Endothelial cell of umbilical vein (primary cell): ENCODE results near the gene SMC3. TPM values are rescaled to one million over a fixed set of nuclear protein-coding genes. Genes with fewer than 3 reads are reported as not detected.
A peak's percentile ranks its signal among the peaks of the same experiment; 100 is the strongest.
"Not testable (repeated sequence)": the region's sequence is repeated elsewhere in the genome, so short reads cannot be mapped to it uniquely, and the experiment has no call there.

ENCODE experiments used
- BruUV-seq: library from RNA; stranded (reverse); fragments of 400-500 nt; replicated peaks from 2 replicates; lab custom pipeline; 2021; lab: Mats Ljungman, UMichigan
- CTCF ChIA-PET: fragments of 300-600, 350-600 bp; sonication (Branson Sonifier 250); formaldehyde crosslinking; loops from one replicate; lab custom pipeline; 2021; ENCODE audit warnings: antibody characterized with exemption, inconsistent platforms; lab: Charles Lee
- POLR2A ChIA-PET: fragments of 300-600, 350-600 bp; sonication (Branson Sonifier 250); formaldehyde crosslinking; loops from one replicate; lab custom pipeline; 2021; ENCODE audit warnings: antibody characterized with exemption, inconsistent platforms; lab: Charles Lee
- DNase-seq: peaks from one replicate; pipeline ENCODE4 v3.0.0-alpha.2; 2011; ENCODE audit warnings: low read depth, low spot score
- FAIRE-seq: peaks from 2 replicates; lab custom pipeline; 2011; peaks lifted over from hg19 to GRCh38; lab: Jason Lieb, UNC
- H2AFZ ChIP-seq: 2 replicates; pipeline ENCODE4 v1.6.0; 2012; ENCODE audit warnings: low read depth, low read length, control low read depth, inconsistent platforms
- H3K27ac ChIP-seq: 2 replicates; pipeline ENCODE4 v1.5.1; 2011; ENCODE audit warnings: low read depth, mild to moderate bottlenecking, control low read depth, low read length, moderate library complexity; ENCODE audit not compliant: insufficient read depth
- H3K27me3 ChIP-seq, 2 experiments: 2 replicates each; pipeline versions ENCODE4 v1.6.0 to v1.6.1; 2011; ENCODE audit warnings: low read length in 2 of 2, mixed read lengths in 1 of 2; ENCODE audit not compliant: control insufficient read depth in 2 of 2, insufficient read depth in 2 of 2
- H3K36me3 ChIP-seq, 2 experiments: 2 replicates in 1 of 2; 3 replicates in 1 of 2; pipeline ENCODE4 v1.5.1; 2011; ENCODE audit warnings: low read length in 2 of 2, mild to moderate bottlenecking in 1 of 2, moderate library complexity in 1 of 2; ENCODE audit not compliant: control insufficient read depth in 2 of 2, insufficient read depth in 2 of 2; ENCODE audit errors: extremely low read depth in 1 of 2
- H3K4me1 ChIP-seq: 3 replicates; pipeline ENCODE4 v1.5.1; 2011; ENCODE audit warnings: mild to moderate bottlenecking, low read length; ENCODE audit not compliant: control insufficient read depth, insufficient read depth; ENCODE audit errors: extremely low read depth
- H3K4me2 ChIP-seq: 2 replicates; pipeline ENCODE4 v1.6.1; 2011; ENCODE audit warnings: low read length, control low read depth, mixed read lengths; ENCODE audit not compliant: insufficient read depth
- H3K4me3 ChIP-seq, 3 experiments: fragments of 200-600 bp in 1 of 3; sonication (generic), shearing (Covaris generic) in 1 of 3; replicated peaks in 1 of 3; 2 replicates each; pipeline ENCODE4 v1.5.1; 2011 to 2016; ENCODE audit warnings: control low read depth in 3 of 3, low read length in 3 of 3, mild to moderate bottlenecking in 2 of 3, inconsistent platforms in 1 of 3, low read depth in 1 of 3, moderate library complexity in 1 of 3; ENCODE audit not compliant: insufficient read depth in 1 of 3
- H3K79me2 ChIP-seq: 2 replicates; pipeline ENCODE4 v1.6.0; 2012; ENCODE audit warnings: low read length, inconsistent platforms; ENCODE audit not compliant: control insufficient read depth, insufficient read depth
- H3K9ac ChIP-seq: replicated peaks from 2 replicates; pipeline ENCODE3; 2011; ENCODE audit warnings: low read length, control low read depth; ENCODE audit not compliant: insufficient read depth; ENCODE audit errors: extremely low read depth
- H3K9me1 ChIP-seq: replicated peaks from 3 replicates; pipeline ENCODE4 v1.6.0; 2011; ENCODE audit warnings: mild to moderate bottlenecking, low read length; ENCODE audit not compliant: control insufficient read depth, insufficient read depth; ENCODE audit errors: extremely low read depth
- H3K9me3 ChIP-seq: replicated peaks from 2 replicates; pipeline ENCODE4 v1.5.1; 2012; ENCODE audit warnings: low read length, inconsistent platforms; ENCODE audit not compliant: control insufficient read depth, insufficient read depth
- H4K20me1 ChIP-seq: replicated peaks from 2 replicates; pipeline ENCODE3; 2011; ENCODE audit warnings: mild to moderate bottlenecking, low read length; ENCODE audit not compliant: control insufficient read depth, insufficient read depth; ENCODE audit errors: extremely low read depth
- CTCF ChIP-seq, 2 donors: IDR thresholded peaks; 1 replicate in 1 of 2; 2 replicates in 1 of 2; pipeline ENCODE4 v1.5.1; 2011; ENCODE audit warnings: low read length in 2 of 2, mild to moderate bottlenecking in 2 of 2, moderate library complexity in 2 of 2, control low read depth in 1 of 2, inconsistent platforms in 1 of 2, low read depth in 1 of 2; ENCODE audit not compliant: insufficient read depth in 1 of 2; ENCODE audit errors: extremely low read depth in 1 of 2
- EZH2 ChIP-seq: IDR thresholded peaks from 2 replicates; pipeline ENCODE4 v1.6.1; 2012; ENCODE audit warnings: borderline replicate concordance, low read depth, mild to moderate bottlenecking, moderate library complexity, low read length, inconsistent platforms; ENCODE audit not compliant: severe bottlenecking
- FOS ChIP-seq: IDR thresholded peaks from 2 replicates; pipeline ENCODE4 v1.6.1; 2011; ENCODE audit warnings: mild to moderate bottlenecking, low read length, moderate library complexity, borderline replicate concordance; ENCODE audit not compliant: insufficient read depth
- GATA2 ChIP-seq: IDR thresholded peaks from 2 replicates; pipeline ENCODE4 v1.7.0; 2011; ENCODE audit warnings: low read depth, mild to moderate bottlenecking, moderate library complexity, mixed read lengths, low read length; ENCODE audit not compliant: insufficient read length, insufficient read depth
- JUN ChIP-seq: IDR thresholded peaks from 2 replicates; pipeline ENCODE4 v1.6.1; 2011; ENCODE audit warnings: borderline replicate concordance, low read depth; ENCODE audit not compliant: insufficient read length, insufficient read depth
- POLR2AphosphoS5 ChIP-seq: IDR thresholded peaks from 2 replicates; pipeline ENCODE4 v1.6.1; 2012; ENCODE audit warnings: low read depth, mild to moderate bottlenecking, control low read depth, low read length, moderate library complexity; ENCODE audit not compliant: insufficient read depth
- dilution Hi-C: fragments of 300-500 bp; cut with MboI; formaldehyde crosslinking; loops from one replicate; pipeline ENCODE4 v1.15.0; 2019; ENCODE audit warnings: low sequenced_read_pairs; ENCODE audit not compliant: extremely low pct_ligation_motif_present
- intact Hi-C: fragments of 100-400 bp; cut with micrococcal nuclease; formaldehyde crosslinking; loops from one replicate; pipeline ENCODE4 v1.10.0; 2022
- polyA plus RNA-seq, 4 experiments: library from polyadenylated mRNA; depleted of rRNA in 3 of 4; stranded (reverse) in 3 of 4; unstranded in 1 of 4; fragments of >200 nt; gene quantifications; 2 replicates each; pipeline versions ENCODE4 v1.2.1 to v1.2.3, GENCODE V29; 2011 to 2012; ENCODE audit warnings: missing spikeins in 1 of 4
- total RNA-seq: library from RNA; stranded (reverse); gene quantifications from 2 replicates; pipeline ENCODE4 v1.2.3, GENCODE V29; 2021
- TF ChIP-seq, protein P1 (sequence below): IDR thresholded peaks from 2 replicates; pipeline ENCODE4 v1.6.1; 2011; ENCODE audit not compliant: insufficient read depth, insufficient read length

Gene SMC3
- total and polyA plus RNA-seq, 2 donors (not counting 3 experiments of a cell fraction or from before 2014, with no cell fraction given) = 5.5 to 44.2 TPM

DNA sequence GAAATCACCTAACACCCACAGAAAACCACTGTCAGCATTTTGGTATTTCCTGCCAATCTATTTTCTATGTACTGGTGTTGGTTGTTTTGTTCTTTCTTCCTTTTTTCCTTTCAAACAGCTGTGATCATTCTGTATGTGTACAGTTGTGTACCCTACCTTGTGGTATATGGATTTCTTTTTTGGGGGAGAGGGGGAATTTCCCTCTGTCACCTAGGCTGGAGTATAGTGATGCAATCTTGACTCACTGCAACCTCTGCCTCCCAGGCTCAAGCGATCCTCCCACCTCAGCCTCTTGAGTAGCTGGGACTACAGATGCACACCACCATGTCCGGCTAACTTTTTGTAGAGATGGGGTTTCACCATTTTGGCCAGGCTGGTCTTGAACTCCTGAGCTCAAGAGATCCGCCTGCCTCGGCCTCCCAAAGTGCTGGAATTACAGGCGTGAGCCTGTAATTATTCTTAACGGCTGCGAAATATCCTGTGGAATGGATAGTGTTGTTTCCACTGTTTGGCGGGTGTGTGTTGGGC lies 38.4 kb upstream of the SMC3 start:
- H2AFZ ChIP-seq, H3K4me3 ChIP-seq, BruUV-seq, H3K36me3 ChIP-seq, H3K27me3 ChIP-seq, dilution Hi-C loops, H3K79me2 ChIP-seq, H4K20me1 ChIP-seq, POLR2A ChIA-PET, H3K9me1 ChIP-seq, H3K9me3 ChIP-seq: not testable (repeated sequence)
- H3K9ac ChIP-seq = peak overlapping the region; percentile 24
- CTCF ChIA-PET = interaction anchor here (1.0 to 1.8 kb wide), 5 partner anchors 16 to 218 kb away, joined by 3 to 9 read pairs (median 6); no protein-coding TSS in a partner anchor
- H3K27ac ChIP-seq = peak overlapping the region; percentile 90
- peak; percentile 15 for TF ChIP-seq FOS
- FAIRE-seq = peak; percentile 86
- DNase-seq = peak; percentile 47
- peaks cover 55% of the 10 kb centered on the region for H3K4me1 ChIP-seq
- intact Hi-C loops = loop anchor here (1.0 kb wide), 2 partner anchors 28 to 130 kb away; no protein-coding TSS in a partner anchor
- peak overlapping the region; percentile 17 for H3K4me2 ChIP-seq

GRCh38 chr10:110529596-110530011 lies 37.9 kb upstream of the SMC3 start:
- Histone ChIP-seq H3K4me2 (no peak overlapping the region), H3K4me3 (no peak overlapping the region), H3K27ac (peak overlapping the region; percentile 90), H3K9me3 (no peaks in the 10 kb centered on the region), H3K9ac (no peak overlapping the region), H3K4me1 (peaks cover 57% of the 10 kb centered on the region), H3K9me1 (no peaks in the 10 kb centered on the region), H2AFZ (peak overlapping the region; percentile 17), H3K27me3 (no peaks in the 10 kb centered on the region), H4K20me1 (no peaks in the 10 kb centered on the region), H3K79me2 (no peaks in the 10 kb centered on the region), H3K36me3 (no peaks in the 10 kb centered on the region)
- no peak for TF ChIP-seq POLR2AphosphoS5
- no peak for TF ChIP-seq JUN
- TF ChIP-seq EZH2 = no peak
- TF ChIP-seq, protein P1, sequence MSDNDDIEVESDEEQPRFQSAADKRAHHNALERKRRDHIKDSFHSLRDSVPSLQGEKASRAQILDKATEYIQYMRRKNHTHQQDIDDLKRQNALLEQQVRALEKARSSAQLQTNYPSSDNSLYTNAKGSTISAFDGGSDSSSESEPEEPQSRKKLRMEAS = no peak
- TF ChIP-seq FOS = no peak
- no peak for TF ChIP-seq GATA2
- TF ChIP-seq CTCF (IDR thresholded peaks at IDR 0.05; ENCODE audit: extremely low read depth in 1 of 2, insufficient read depth in 1 of 2, low read depth in 1 of 2, low read length in 2 of 2) = no peak
- CTCF ChIA-PET = interaction anchor here (1.0 to 1.8 kb wide), 5 partner anchors 15 to 219 kb away, joined by 3 to 9 read pairs (median 6); no protein-coding TSS in a partner anchor
- DNase-seq (no peak), FAIRE-seq (no peak)
- no TSS peak for BruUV-seq
- intact Hi-C loops (loop anchor here (1.0 kb wide), 1 partner anchor 130 kb away; no protein-coding TSS in a partner anchor), dilution Hi-C loops (no loop called here)
- POLR2A ChIA-PET = no interaction called here
